Measurements from ENCODE around the gene CDH13.

The CDH13 gene

DNA sequence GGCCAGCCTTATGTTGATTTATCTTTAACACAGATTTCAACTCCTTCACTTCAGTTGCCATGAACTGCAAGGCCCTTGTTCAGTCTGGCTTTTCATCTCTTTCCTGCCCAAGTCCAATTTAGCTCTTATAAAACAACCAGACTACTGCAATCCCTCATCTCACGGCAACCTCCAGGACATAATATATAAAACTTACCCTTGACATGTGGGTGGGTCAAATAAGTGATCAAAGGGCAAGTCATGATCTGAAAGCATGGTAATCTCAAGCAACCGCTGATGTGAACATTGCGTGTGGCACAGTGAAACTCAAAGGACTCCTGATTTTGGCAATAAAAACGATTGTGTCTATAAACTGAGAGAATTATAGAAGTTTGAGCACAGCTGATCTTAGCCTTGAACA is 364.6 kb downstream of the CDH13 start:
- Histone ChIP-seq H4K12ac (ENCODE audit: low read depth, low read length) (no peak overlapping the region), H3K36me3 (ENCODE audit: control insufficient read depth in 1 of 2, insufficient read depth in 2 of 2, low read length in 2 of 2) (no peaks in the 10 kb centered on the region), H2AK5ac (ENCODE audit: low read length) (no peak overlapping the region), H3K4me2 (ENCODE audit: low read length) (no peak overlapping the region), H3K27ac (ENCODE audit: low read depth, low read length) (no peak overlapping the region), H3K4me3 (ENCODE audit: low read depth, low read length) (no peak overlapping the region), H3K18ac (ENCODE audit: low read length) (no peak overlapping the region), H3K79me2 (ENCODE audit: control insufficient read depth, insufficient read depth, low read length, poor library complexity) (no peaks in the 10 kb centered on the region), H3K9ac (ENCODE audit: low read length) (no peak overlapping the region), H4K8ac (ENCODE audit: low read depth, low read length) (no peak overlapping the region), H3K23ac (ENCODE audit: low read length) (no peak overlapping the region), H3K27me3 (ENCODE audit: insufficient read depth, low read length) (no peaks in the 10 kb centered on the region), H2BK120ac (ENCODE audit: insufficient read depth, low read length, poor library complexity) (no peak overlapping the region), H2BK12ac (ENCODE audit: low read length) (no peak overlapping the region), H2AFZ (ENCODE audit: insufficient read depth, low read length, poor library complexity) (no peak overlapping the region), H3K14ac (ENCODE audit: low read length) (no peak overlapping the region), H3K9me3 (ENCODE audit: insufficient read depth, low read depth, low read length) (no peaks in the 10 kb centered on the region), H2BK5ac (ENCODE audit: low read depth, low read length, poor library complexity) (no peak overlapping the region), H3K79me1 (ENCODE audit: low read length) (no peaks in the 10 kb centered on the region), H3K4ac (ENCODE audit: low read depth, low read length) (no peak overlapping the region), H4K91ac (ENCODE audit: low read depth, low read length) (no peak overlapping the region), H3K4me1 (ENCODE audit: control insufficient read depth in 1 of 2, insufficient read depth in 2 of 2, low read length in 2 of 2) (no peaks in the 10 kb centered on the region)
- no peak for DNase-seq
- no CpG with 5 or more reads among the region's 4 CpGs for WGBS (ENCODE audit: extremely low coverage, insufficient coverage, insufficient read length)

DNA sequence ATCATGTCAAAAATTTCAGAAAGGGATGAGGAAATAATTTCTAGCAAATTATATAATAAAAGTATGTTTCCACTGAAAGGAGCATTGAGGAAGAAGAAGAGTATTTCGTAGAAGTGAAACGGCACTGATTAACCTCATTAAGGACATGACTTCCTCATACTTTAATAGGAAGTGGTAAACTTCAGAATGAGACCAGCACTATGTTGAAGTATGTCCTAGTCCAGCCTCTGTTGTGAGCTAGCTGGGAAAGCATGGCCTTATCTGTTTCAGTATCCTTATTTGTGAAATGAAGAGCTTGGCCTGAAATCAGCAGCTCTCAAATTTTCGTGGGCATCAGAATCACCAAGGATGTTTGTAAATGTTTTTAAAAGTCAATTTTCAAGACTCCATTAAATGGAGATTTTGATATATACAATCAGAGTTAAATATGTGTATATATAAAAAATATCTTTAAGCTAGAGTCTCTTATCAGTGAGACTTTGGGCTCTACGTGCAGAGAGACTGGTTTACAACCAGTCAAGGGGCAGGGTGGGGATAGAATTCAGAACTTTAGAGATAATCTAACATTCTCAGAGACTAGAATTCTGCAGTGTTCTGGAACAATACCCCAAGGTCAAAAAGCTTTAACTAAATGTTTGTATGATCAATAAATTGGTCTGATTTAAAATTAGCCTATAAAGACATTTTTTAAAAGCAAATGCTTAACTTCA is 365.4 kb downstream of the CDH13 start:
- Histone ChIP-seq H3K4me1 (ENCODE audit: control insufficient read depth in 1 of 2, insufficient read depth in 2 of 2, low read length in 2 of 2) (no peaks in the 10 kb centered on the region), H3K18ac (ENCODE audit: low read length) (no peak overlapping the region), H2BK120ac (ENCODE audit: insufficient read depth, low read length, poor library complexity) (no peak overlapping the region), H2BK12ac (ENCODE audit: low read length) (no peak overlapping the region), H3K23ac (ENCODE audit: low read length) (no peak overlapping the region), H3K9me3 (ENCODE audit: insufficient read depth, low read depth, low read length) (no peaks in the 10 kb centered on the region), H2AK5ac (ENCODE audit: low read length) (no peak overlapping the region), H3K4me3 (ENCODE audit: low read depth, low read length) (no peak overlapping the region), H4K8ac (ENCODE audit: low read depth, low read length) (no peak overlapping the region), H2BK5ac (ENCODE audit: low read depth, low read length, poor library complexity) (no peak overlapping the region), H3K4ac (ENCODE audit: low read depth, low read length) (no peak overlapping the region), H4K91ac (ENCODE audit: low read depth, low read length) (no peak overlapping the region), H3K9ac (ENCODE audit: low read length) (no peak overlapping the region), H4K12ac (ENCODE audit: low read depth, low read length) (no peak overlapping the region), H3K14ac (ENCODE audit: low read length) (no peak overlapping the region), H3K27me3 (ENCODE audit: insufficient read depth, low read length) (no peaks in the 10 kb centered on the region), H3K27ac (ENCODE audit: low read depth, low read length) (no peak overlapping the region), H3K79me1 (ENCODE audit: low read length) (no peaks in the 10 kb centered on the region), H2AFZ (ENCODE audit: insufficient read depth, low read length, poor library complexity) (no peak overlapping the region), H3K79me2 (ENCODE audit: control insufficient read depth, insufficient read depth, low read length, poor library complexity) (no peaks in the 10 kb centered on the region), H3K4me2 (ENCODE audit: low read length) (no peak overlapping the region), H3K36me3 (ENCODE audit: control insufficient read depth in 1 of 2, insufficient read depth in 2 of 2, low read length in 2 of 2) (no peaks in the 10 kb centered on the region)
- whole genome bisulfite sequencing (ENCODE audit: extremely low coverage, insufficient coverage, insufficient read length): no CpG with 5 or more reads among the region's 4 CpGs
- DNase-seq: no peak

DNA sequence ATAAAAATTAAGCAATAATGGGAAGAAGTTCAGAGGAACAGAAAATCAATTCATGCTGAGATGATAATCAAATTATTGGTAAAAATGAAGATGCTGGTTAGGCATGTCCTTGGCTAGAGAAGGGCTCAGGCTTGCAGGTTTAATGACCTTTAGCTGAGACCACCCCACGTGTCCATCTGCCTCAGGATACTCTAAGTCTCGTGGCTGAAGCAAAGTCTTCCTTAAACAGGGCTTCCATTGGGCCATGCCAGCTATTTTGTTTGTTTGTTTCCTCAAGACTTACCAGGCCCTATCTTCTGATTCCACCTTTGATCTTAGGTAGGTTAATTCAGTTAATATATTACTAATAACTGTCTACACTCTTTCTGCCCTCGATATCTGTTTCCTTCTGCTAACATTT is 366.0 kb downstream of the CDH13 start:
- no peaks in the 10 kb centered on the region for H3K27me3 ChIP-seq (ENCODE audit: insufficient read depth, low read length)
- H2AK5ac ChIP-seq (ENCODE audit: low read length): no peak overlapping the region
- no peak overlapping the region for H3K4me2 ChIP-seq (ENCODE audit: low read length)
- no peaks in the 10 kb centered on the region for H3K79me2 ChIP-seq (ENCODE audit: control insufficient read depth, insufficient read depth, low read length, poor library complexity)
- H2BK5ac ChIP-seq (ENCODE audit: low read depth, low read length, poor library complexity): no peak overlapping the region
- no peaks in the 10 kb centered on the region for H3K79me1 ChIP-seq (ENCODE audit: low read length)
- H3K18ac ChIP-seq (ENCODE audit: low read length): no peak overlapping the region
- no peak overlapping the region for H4K12ac ChIP-seq (ENCODE audit: low read depth, low read length)
- H2BK120ac ChIP-seq (ENCODE audit: insufficient read depth, low read length, poor library complexity): no peak overlapping the region
- no peaks in the 10 kb centered on the region for H3K9me3 ChIP-seq (ENCODE audit: insufficient read depth, low read depth, low read length)
- H3K4me3 ChIP-seq (ENCODE audit: low read depth, low read length): no peak overlapping the region
- H3K9ac ChIP-seq (ENCODE audit: low read length): no peak overlapping the region
- no peak overlapping the region for H3K23ac ChIP-seq (ENCODE audit: low read length)
- WGBS (ENCODE audit: extremely low coverage, insufficient coverage, insufficient read length): no CpG with 5 or more reads among the region's 3 CpGs
- no peak overlapping the region for H2BK12ac ChIP-seq (ENCODE audit: low read length)
- H3K36me3 ChIP-seq (ENCODE audit: control insufficient read depth in 1 of 2, insufficient read depth in 2 of 2, low read length in 2 of 2): no peaks in the 10 kb centered on the region
- no peak overlapping the region for H3K4ac ChIP-seq (ENCODE audit: low read depth, low read length)
- no peaks in the 10 kb centered on the region for H3K4me1 ChIP-seq (ENCODE audit: control insufficient read depth in 1 of 2, insufficient read depth in 2 of 2, low read length in 2 of 2)
- H3K14ac ChIP-seq (ENCODE audit: low read length): no peak overlapping the region
- H3K27ac ChIP-seq (ENCODE audit: low read depth, low read length): no peak overlapping the region
- H4K8ac ChIP-seq (ENCODE audit: low read depth, low read length): no peak overlapping the region
- no peak overlapping the region for H4K91ac ChIP-seq (ENCODE audit: low read depth, low read length)
- H2AFZ ChIP-seq (ENCODE audit: insufficient read depth, low read length, poor library complexity): no peak overlapping the region
- no peak for DNase-seq

DNA sequence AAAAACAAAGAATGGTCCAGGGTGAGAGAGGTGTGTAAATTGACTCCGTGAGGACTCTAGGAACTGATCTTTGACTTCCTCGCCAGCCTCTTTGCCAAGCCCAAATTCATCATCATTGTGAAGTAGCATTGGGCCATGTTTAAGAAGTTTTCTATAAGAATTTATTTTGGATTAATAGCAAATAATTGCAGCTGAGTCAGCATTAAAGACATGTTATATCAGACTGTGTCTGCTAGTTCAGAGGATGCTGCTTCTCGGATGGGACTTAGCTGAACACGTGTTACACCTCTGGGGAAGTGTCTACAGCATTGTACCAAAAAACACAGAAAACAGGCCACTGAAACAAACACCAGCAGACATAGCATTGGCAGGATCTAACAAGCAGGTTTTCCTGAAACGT is 366.6 kb downstream of the CDH13 start:
- no CpG with 5 or more reads among the region's 5 CpGs for WGBS (ENCODE audit: extremely low coverage, insufficient coverage, insufficient read length)
- no peak overlapping the region for H4K91ac ChIP-seq (ENCODE audit: low read depth, low read length)
- no peak overlapping the region for H2AK5ac ChIP-seq (ENCODE audit: low read length)
- H3K23ac ChIP-seq (ENCODE audit: low read length): no peak overlapping the region
- H3K27me3 ChIP-seq (ENCODE audit: insufficient read depth, low read length): no peaks in the 10 kb centered on the region
- H4K8ac ChIP-seq (ENCODE audit: low read depth, low read length): no peak overlapping the region
- no peak overlapping the region for H3K9ac ChIP-seq (ENCODE audit: low read length)
- no peak overlapping the region for H3K4me2 ChIP-seq (ENCODE audit: low read length)
- H3K4me3 ChIP-seq (ENCODE audit: low read depth, low read length): no peak overlapping the region
- no peaks in the 10 kb centered on the region for H3K4me1 ChIP-seq (ENCODE audit: control insufficient read depth in 1 of 2, insufficient read depth in 2 of 2, low read length in 2 of 2)
- H3K36me3 ChIP-seq (ENCODE audit: control insufficient read depth in 1 of 2, insufficient read depth in 2 of 2, low read length in 2 of 2): no peaks in the 10 kb centered on the region
- H3K27ac ChIP-seq (ENCODE audit: low read depth, low read length): no peak overlapping the region
- H2AFZ ChIP-seq (ENCODE audit: insufficient read depth, low read length, poor library complexity): no peak overlapping the region
- no peaks in the 10 kb centered on the region for H3K79me1 ChIP-seq (ENCODE audit: low read length)
- no peak overlapping the region for H4K12ac ChIP-seq (ENCODE audit: low read depth, low read length)
- no peak overlapping the region for H2BK12ac ChIP-seq (ENCODE audit: low read length)
- DNase-seq: no peak
- no peak overlapping the region for H3K14ac ChIP-seq (ENCODE audit: low read length)
- no peak overlapping the region for H3K4ac ChIP-seq (ENCODE audit: low read depth, low read length)
- H2BK5ac ChIP-seq (ENCODE audit: low read depth, low read length, poor library complexity): no peak overlapping the region
- H2BK120ac ChIP-seq (ENCODE audit: insufficient read depth, low read length, poor library complexity): no peak overlapping the region
- H3K9me3 ChIP-seq (ENCODE audit: insufficient read depth, low read depth, low read length): no peaks in the 10 kb centered on the region
- H3K79me2 ChIP-seq (ENCODE audit: control insufficient read depth, insufficient read depth, low read length, poor library complexity): no peaks in the 10 kb centered on the region
- H3K18ac ChIP-seq (ENCODE audit: low read length): no peak overlapping the region

Data from trophoblast cell (in vitro differentiated cells and primary cell).